K562 (cell line): ENCODE measurements around the gene DGCR2. TPM values are rescaled to one million over a fixed set of nuclear protein-coding genes. Genes with fewer than 3 reads are reported as not detected.
A peak's percentile ranks its signal among the peaks of the same experiment; 100 is the strongest.

Experiments used
- ATAC-seq: fragments of 200-7000 bp; cut with Tn5 transposase; 3 replicates; pipeline ENCODE4 v1.9.1; 2020; ENCODE audit warnings: moderate library complexity
- BruUV-seq: library from RNA; stranded (reverse); fragments of 400-500 nt; replicated peaks from 2 replicates; lab custom pipeline; 2021; lab: Mats Ljungman, UMichigan
- CTCF ChIA-PET: fragments of 300-600 bp; formaldehyde crosslinking; extraction: SDS; loops from one replicate; lab custom pipeline; 2021; ENCODE audit warnings: low intra/inter-chr PET ratio; lab: Yijun Ruan, JAX
- POLR2A ChIA-PET: fragments of 300-600, 350-650 bp; sonication (Branson Sonifier 250); formaldehyde crosslinking; extraction: SDS; loops from one replicate; lab custom pipeline; 2021; ENCODE audit warnings: antibody characterized with exemption, inconsistent platforms; lab: Yijun Ruan, JAX
- DNase-seq, 4 experiments: peaks; one replicate each; pipeline versions ENCODE4 v3.0.0 to v3.0.0-alpha.2; 2011 to 2018; ENCODE audit warnings: low spot score in 3 of 4, mixed read lengths in 3 of 4; ENCODE audit errors: extremely low read depth in 1 of 4
- FAIRE-seq: peaks from 2 replicates; lab custom pipeline; 2011; peaks lifted over from hg19 to GRCh38; lab: Jason Lieb, UNC
- H2AFZ ChIP-seq: 2 replicates; pipeline ENCODE4 v1.6.0; 2011; ENCODE audit warnings: low read depth, low read length, control low read depth, inconsistent platforms
- H3K27ac ChIP-seq: fragments of 200-600 bp; 3 replicates; pipeline ENCODE4 v1.8.0; 2011; ENCODE audit warnings: low read depth, mild to moderate bottlenecking, control low read depth, inconsistent platforms, low read length, moderate library complexity, mixed read lengths; ENCODE audit errors: extremely low read depth
- H3K27me3 ChIP-seq, 2 experiments: fragments of 300-600 bp in 1 of 2; 2 replicates in 1 of 2; 3 replicates in 1 of 2; pipeline versions ENCODE4 v1.6.0 to v1.8.0; 2011; ENCODE audit warnings: inconsistent platforms in 2 of 2, low read length in 2 of 2, mild to moderate bottlenecking in 1 of 2, mixed read lengths in 1 of 2, moderate library complexity in 1 of 2; ENCODE audit not compliant: control insufficient read depth in 2 of 2, insufficient read depth in 2 of 2
- H3K36me3 ChIP-seq: fragments of 300-600 bp; 3 replicates; pipeline ENCODE4 v1.8.0; 2011; ENCODE audit warnings: mild to moderate bottlenecking, low read length, inconsistent platforms; ENCODE audit not compliant: control insufficient read depth, insufficient read depth
- H3K4me1 ChIP-seq, 2 experiments: fragments of 200-600 bp in 1 of 2; replicated peaks in 1 of 2; 2 replicates in 1 of 2; 3 replicates in 1 of 2; pipeline versions ENCODE4 v1.5.1 to v1.8.0; 2011; ENCODE audit warnings: inconsistent platforms in 2 of 2, low read length in 2 of 2, mild to moderate bottlenecking in 1 of 2, mixed read lengths in 1 of 2, moderate library complexity in 1 of 2; ENCODE audit not compliant: control insufficient read depth in 2 of 2, insufficient read depth in 2 of 2
- H3K4me2 ChIP-seq: 2 replicates; pipeline ENCODE4 v1.6.1; 2011; ENCODE audit warnings: low read length, control low read depth, inconsistent platforms, mixed read lengths; ENCODE audit not compliant: insufficient read depth
- H3K4me3 ChIP-seq: fragments of 200-600 bp; sonication (generic), shearing (Covaris generic); 2 replicates; pipeline ENCODE4 v1.5.1; 2016; ENCODE audit warnings: control low read depth, inconsistent platforms
- H3K79me2 ChIP-seq: fragments of 200-600 bp; 3 replicates; pipeline ENCODE4 v1.8.0; 2011; ENCODE audit warnings: low read length, inconsistent platforms; ENCODE audit not compliant: control insufficient read depth, insufficient read depth
- H3K9ac ChIP-seq, 2 experiments: 2 replicates each; pipeline versions ENCODE4 v1.6.0 to v1.6.1; 2011; ENCODE audit warnings: low read depth in 2 of 2, low read length in 2 of 2, control low read depth in 1 of 2, inconsistent platforms in 1 of 2, mild to moderate bottlenecking in 1 of 2, mixed read lengths in 1 of 2; ENCODE audit not compliant: insufficient read depth in 1 of 2
- H3K9me1 ChIP-seq: one replicate; pipeline ENCODE4 v1.6.0; 2011; ENCODE audit warnings: inconsistent platforms, mild to moderate bottlenecking, low read length, moderate library complexity; ENCODE audit not compliant: control insufficient read depth, insufficient read depth
- H3K9me3 ChIP-seq: replicated peaks from 2 replicates; pipeline ENCODE4 v1.5.1; 2011; ENCODE audit warnings: low read depth, low read length, inconsistent platforms; ENCODE audit not compliant: control insufficient read depth, insufficient read depth
- H4K20me1 ChIP-seq: replicated peaks from 2 replicates; pipeline ENCODE4 v1.6.1; 2011; ENCODE audit warnings: low read length, inconsistent platforms, mixed read lengths; ENCODE audit not compliant: control insufficient read depth, insufficient read depth
- CHD4 ChIP-seq: fragments of 200-600 bp; sonication (generic); IDR thresholded peaks from 3 replicates; pipeline ENCODE4 v1.6.1; 2012; ENCODE audit warnings: low read depth, mild to moderate bottlenecking, mixed read lengths, low read length, inconsistent platforms; ENCODE audit not compliant: insufficient read depth, insufficient replicate concordance, poor library complexity, severe bottlenecking
- HMG20B ChIP-seq: fragments of 250-450 bp; sonication (Bioruptor Pico); IDR thresholded peaks from 2 replicates; pipeline ENCODE4 v1.5.0; 2021; ENCODE audit warnings: mild to moderate bottlenecking
- KDM5B ChIP-seq: fragments of 200-600 bp; sonication (generic); IDR thresholded peaks from 2 replicates; pipeline ENCODE4 v1.6.1; 2012; ENCODE audit warnings: low read depth, mild to moderate bottlenecking, moderate library complexity, low read length, control low read depth, inconsistent platforms; ENCODE audit not compliant: insufficient replicate concordance
- NR2C2 ChIP-seq, 2 experiments: fragments of 200-800 bp in 1 of 2; sonication (Bioruptor generic) in 1 of 2; sonication (generic) in 1 of 2; formaldehyde crosslinking in 1 of 2; IDR thresholded peaks; 2 replicates each; pipeline versions ENCODE4 v1.6.1 to v1.8.0; 2016 to 2022; ENCODE audit warnings: mild to moderate bottlenecking in 1 of 2, missing compliant biosample characterization in 1 of 2, missing genetic modification characterization in 1 of 2, missing genetic modification reagents in 1 of 2
- THRAP3 ChIP-seq: fragments of 450-650 bp; IDR thresholded peaks from 2 replicates; pipeline ENCODE4 v1.6.1; 2016; ENCODE audit warnings: mild to moderate bottlenecking, inconsistent platforms, borderline replicate concordance
- ZKSCAN8 ChIP-seq: fragments of 200-800 bp; sonication (Bioruptor generic); IDR thresholded peaks from 2 replicates; pipeline ENCODE4 v1.6.1; 2016; ENCODE audit warnings: missing genetic modification characterization, missing compliant biosample characterization
- ZNF551 ChIP-seq: fragments of 250-450 bp; sonication (Bioruptor Pico); IDR thresholded peaks from 2 replicates; pipeline ENCODE4 v1.5.0; 2021; ENCODE audit warnings: mild to moderate bottlenecking, moderate library complexity
- WGBS: fragments of 100-300 bp; shearing (Covaris generic); methylation state at CpG from one replicate; pipeline ENCODE4 v1.1.6; 2016; ENCODE audit warnings: low coverage, mixed read lengths; ENCODE audit not compliant: insufficient coverage; ENCODE audit errors: missing lambda C conversion rate; 5-methylcytosine and 5-hydroxymethylcytosine counted together
- in situ Hi-C: fragments of 300-500 bp; cut with MboI; formaldehyde crosslinking; loops from 4 replicates; pipeline ENCODE4 v1.15.0; 2018; ENCODE audit warnings: inconsistent platforms, mixed read lengths
- intact Hi-C: fragments of 100-400 bp; cut with micrococcal nuclease; formaldehyde crosslinking; loops from 2 replicates; pipeline ENCODE4 v1.14.2; 2022
- polyA plus RNA-seq, 8 experiments: library from polyadenylated mRNA; depleted of rRNA in 4 of 8; stranded (reverse) in 5 of 8; unstranded in 3 of 8; fragments of >200 nt; fragmentation: Nextera tagmentation in 2 of 8; fragmentation: Illumina TruSeq in 1 of 8; extraction: Ambion mirVana in 2 of 8; extraction: Trizol in 1 of 8; gene quantifications; 2 replicates each; pipeline versions ENCODE4 v1.2.1 to v1.2.3, GENCODE V29; 2011 to 2014; ENCODE audit warnings: inconsistent platforms in 1 of 8, missing spikeins in 1 of 8
- total RNA-seq, 7 experiments: library from RNA; depleted of rRNA in 6 of 7; stranded (reverse); fragments of >200 nt in 6 of 7; fragmentation: Illumina TruSeq in 2 of 7; extraction: Trizol in 2 of 7; gene quantifications; 2 replicates each; pipeline versions ENCODE4 v1.2.1 to v1.2.3, GENCODE V29; 2011 to 2021; ENCODE audit warnings: low replicate concordance in 1 of 7

DGCR2 gene
- total and polyA plus RNA-seq, 9 of the 15 experiments (the other 6 are each of a cell fraction or from before 2014, with no cell fraction given), result 0.69 to 101 (median 56.4) TPM

GRCh38 chr22:19152942-19153883 lies 31.0 kb upstream of the DGCR2 start (continued):
- TF ChIP-seq NR2C2 (CRISPR knock-in tag; IDR thresholded peaks at IDR 0.05), result peak; percentile 64; the same call in 1 of the 2 replicates
- TF ChIP-seq NR2C2 (tag; IDR thresholded peaks at IDR 0.05), result no peak

- Histone ChIP-seq H3K4me2 (no peak overlapping the region), H3K27ac (no peak overlapping the region), H3K4me3 (no peak overlapping the region), H3K9me1 (no peaks in the 10 kb centered on the region), H2AFZ (no peak overlapping the region), H3K9ac (no peak overlapping the region), H3K79me2 (no peaks in the 10 kb centered on the region), H4K20me1 (0 out of 2 replicates have a peak, but pooled peaks cover 3% of the 10 kb centered on the region), H3K4me1 (peaks cover 0 to 22% of the 10 kb centered on the region in 2 experiments; a peak in 2 of 5 replicates), H3K9me3 (no peaks in the 10 kb centered on the region), H3K27me3 (peaks cover 45 to 74% of the 10 kb centered on the region in 2 experiments), H3K36me3 (no peaks in the 10 kb centered on the region)
- WGBS, result 3% methylated on average over 10 of the region's 10 CpGs
- intact Hi-C loops, result no loop called here
- CTCF ChIA-PET, result no interaction called here
- ATAC-seq (no peak), DNase-seq (no peak), FAIRE-seq (no peak)
- in situ Hi-C loops, result no loop called here
- POLR2A ChIA-PET, result interaction anchor here (0.6 to 1.0 kb wide), 4 partner anchors 17 to 158 kb away, joined by 3 to 5 read pairs (median 3); no protein-coding TSS in a partner anchor
- no TSS peak for BruUV-seq
- TF ChIP-seq ZNF551 (CRISPR knock-in tag), result no peak
- no peak for TF ChIP-seq ZKSCAN8
- TF ChIP-seq THRAP3, result no peak
- peak; percentile 52 for TF ChIP-seq KDM5B
- TF ChIP-seq CHD4, result peak; percentile 71
- no peak for TF ChIP-seq HMG20B (CRISPR knock-in tag)
Measured at GRCh38 chr22:19151329-19152191, 29.3 kb upstream of the DGCR2 start.
